Urothelium cell line (cell line): ENCODE measurements around the gene MT1A.

Source experiments
- DNase-seq: peaks from one replicate; pipeline ENCODE4 v3.0.0; 2011; ENCODE audit warnings: low spot score, mixed read lengths
- FAIRE-seq: peaks from 2 replicates; lab custom pipeline; 2011; peaks lifted over from hg19 to GRCh38; lab: Jason Lieb, UNC

MT1A gene

GRCh38 chr16:56675685-56676210 lies 37.3 kb downstream of the MT1A start:
- DNase-seq = no peak
- no peak for FAIRE-seq

GRCh38 chr16:56677474-56677873 lies 39.0 kb downstream of the MT1A start:
- FAIRE-seq (no peak), DNase-seq (no peak)

- FAIRE-seq = no peak
- no peak for DNase-seq
Observed at GRCh38 chr16:56679078-56679730, 40.7 kb downstream of the MT1A start.

GRCh38 chr16:56679818-56680217 lies 41.4 kb downstream of the MT1A start:
- FAIRE-seq = no peak

GRCh38 chr16:56681939-56682702 lies 43.7 kb downstream of the MT1A start, which contains the start of gene MT1X:
TSS of gene MT1X (plus strand) at chr16:56682470. CDS start at chr16:56682541, 71 bp downstream.
- DNase-seq (peak; percentile 97), FAIRE-seq (peak; percentile 72)

More at GRCh38 chr16:56679818-56680217, 41.4 kb downstream of the MT1A start:
- DNase-seq = no peak

- DNase-seq (no peak), FAIRE-seq (no peak)
Observed at GRCh38 chr16:56682703-56683397, 44.4 kb downstream of the MT1A start.

GRCh38 chr16:56683424-56684172 lies 45.1 kb downstream of the MT1A start:
- DNase-seq (no peak), FAIRE-seq (no peak)

- no peak for FAIRE-seq
Observed at GRCh38 chr16:56684256-56684925, 45.9 kb downstream of the MT1A start.

GRCh38 chr16:56684926-56685590 lies 46.6 kb downstream of the MT1A start:
- DNase-seq = no peak
- no peak for FAIRE-seq

More at GRCh38 chr16:56684256-56684925, 45.9 kb downstream of the MT1A start:
- no peak for DNase-seq

- DNase-seq = no peak
- no peak for FAIRE-seq
Observed at GRCh38 chr16:56686758-56687157, 48.3 kb downstream of the MT1A start.

- DNase-seq = no peak
- no peak for FAIRE-seq
Observed at GRCh38 chr16:56688762-56689161, 50.3 kb downstream of the MT1A start.

GRCh38 chr16:56689171-56689570 lies 50.7 kb downstream of the MT1A start:
- DNase-seq (no peak), FAIRE-seq (no peak)
